Peyer's patch (tissue), 4 donors: ENCODE data around the gene NAALADL1. TPM values are rescaled to one million over a fixed set of nuclear protein-coding genes. Genes with fewer than 3 reads are reported as not detected.
A peak's percentile ranks its signal among the peaks of the same experiment; 100 is the strongest.
"Not testable (repeated sequence)": the region's sequence is repeated elsewhere in the genome, so short reads cannot be mapped to it uniquely, and the experiment has no call there.

ENCODE experiments used
- DNase-seq, 3 donors: peaks; one replicate each; pipeline ENCODE4 v3.0.0-alpha.2; 2017 to 2019
- H3K27ac ChIP-seq, 4 donors: fragments of 200-600 bp; sonication (generic); one replicate each; pipeline ENCODE4 v1.5.1; 2016 to 2019
- H3K27me3 ChIP-seq, 2 donors: fragments of 200-600 bp; sonication (generic); one replicate each; pipeline ENCODE4 v1.5.1; 2019
- H3K36me3 ChIP-seq, 3 donors: fragments of 200-600 bp; sonication (generic); one replicate each; pipeline ENCODE4 v1.5.1; 2016 to 2019
- H3K4me1 ChIP-seq, 4 donors: fragments of 200-600 bp; sonication (generic); one replicate each; pipeline ENCODE4 v1.5.1; 2016 to 2019
- H3K4me3 ChIP-seq, 4 donors: fragments of 200-600 bp; sonication (generic); 1 replicate in 3 of 4; 2 replicates in 1 of 4; pipeline ENCODE4 v1.5.1; 2016 to 2019; ENCODE audit warnings: mild to moderate bottlenecking in 1 of 4
- H3K9me3 ChIP-seq, 4 donors: fragments of 200-600 bp; sonication (generic); one replicate each; pipeline ENCODE4 v1.5.1; 2016 to 2019; ENCODE audit warnings: mild to moderate bottlenecking in 1 of 4
- CTCF ChIP-seq, 6 experiments: fragments of 450-650 bp in 4 of 6; fragments of 200-600 bp in 2 of 6; sonication (generic) in 1 of 6; IDR thresholded peaks; one replicate each; pipeline ENCODE4 v1.5.1; 2017 to 2019; ENCODE audit warnings: antibody characterized with exemption in 6 of 6, mild to moderate bottlenecking in 3 of 6, moderate library complexity in 1 of 6
- POLR2A ChIP-seq, 2 donors: fragments of 450-650 bp; IDR thresholded peaks; one replicate each; pipeline ENCODE4 v1.5.1; 2017; ENCODE audit warnings: antibody characterized with exemption in 2 of 2, mild to moderate bottlenecking in 2 of 2, moderate library complexity in 2 of 2
- total RNA-seq, 4 donors: library from RNA; depleted of rRNA; stranded (reverse); fragments of >200 nt; gene quantifications; one replicate each; pipeline ENCODE4 v1.1.0, GENCODE V29; 2016

NAALADL1 gene
- total RNA-seq, 4 donors from 2014 or later = 40.4 to 1,241 (median 898) TPM

- Histone ChIP-seq H3K27me3 (no peaks in the 10 kb centered on the region), H3K36me3 (peaks cover 0 to 12% (median 0%) of the 10 kb centered on the region in 3 donors), H3K27ac (peak within 1 kb of the TSS; percentile 78 to 94 (median 88)), H3K4me1 (peaks cover 0 to 18% (median 4%) of the 10 kb centered on the region in 4 donors), H3K4me3 (peak within 1 kb of the TSS; percentile 46 to 67 (median 58)), H3K9me3 (no peaks in the 10 kb centered on the region)
- DNase-seq = peak; percentile 94 to 97 (median 95)
- peak; percentile 55 to 92 (median 78) for TF ChIP-seq CTCF (IDR thresholded peaks at IDR 0.05)
- peak; percentile 66 to 78 for TF ChIP-seq POLR2A (IDR thresholded peaks at IDR 0.05)
Observed at GRCh38 chr11:65027213-65028067, 30.9 kb downstream of the NAALADL1 start, which contains the start of gene SNX15. TSS of gene SNX15 (plus strand) at chr11:65027439. CDS start at chr11:65027538, 99 bp downstream.

GRCh38 chr11:65026810-65027209 is 31.5 kb downstream of the NAALADL1 start:
- peak overlapping the region; percentile 46 to 67 (median 58) for H3K4me3 ChIP-seq
- H3K27ac ChIP-seq = peak overlapping the region; percentile 78 to 94 (median 88)
- peaks cover 0 to 18% (median 4%) of the 10 kb centered on the region in 4 donors for H3K4me1 ChIP-seq
- H3K27me3 ChIP-seq = no peaks in the 10 kb centered on the region
- peaks cover 0 to 6% (median 0%) of the 10 kb centered on the region in 3 donors for H3K36me3 ChIP-seq
- DNase-seq = no peak
- TF ChIP-seq POLR2A (IDR thresholded peaks at IDR 0.05) (no peak), CTCF (IDR thresholded peaks at IDR 0.05) (no peak)
- H3K9me3 ChIP-seq = no peaks in the 10 kb centered on the region

- H3K27ac ChIP-seq, H3K4me1 ChIP-seq, H3K4me3 ChIP-seq, DNase-seq, H3K27me3 ChIP-seq, H3K9me3 ChIP-seq: not testable (repeated sequence)
- H3K36me3 ChIP-seq = peaks cover 0 to 15% (median 0%) of the 10 kb centered on the region in 3 donors
Observed at GRCh38 chr11:65023502-65023901, 34.9 kb downstream of the NAALADL1 start.

- Histone ChIP-seq H3K27me3 (no peaks in the 10 kb centered on the region), H3K4me3 (no peak overlapping the region), H3K9me3 (no peaks in the 10 kb centered on the region), H3K36me3 (peaks cover 0 to 24% (median 0%) of the 10 kb centered on the region in 3 donors), H3K4me1 (peaks cover 0 to 3% (median 0%) of the 10 kb centered on the region in 4 donors), H3K27ac (no peak overlapping the region)
- DNase-seq = no peak
- TF ChIP-seq POLR2A (IDR thresholded peaks at IDR 0.05) (no peak), CTCF (IDR thresholded peaks at IDR 0.05) (no peak)
Observed at GRCh38 chr11:65021509-65021908, 36.8 kb downstream of the NAALADL1 start.

- Histone ChIP-seq H3K36me3 (peaks cover 0 to 24% (median 0%) of the 10 kb centered on the region in 3 donors), H3K27ac (no peak overlapping the region), H3K4me1 (peaks cover 0 to 4% (median 0%) of the 10 kb centered on the region in 4 donors), H3K4me3 (no peak overlapping the region), H3K9me3 (no peaks in the 10 kb centered on the region), H3K27me3 (no peaks in the 10 kb centered on the region)
- DNase-seq = no peak
- no peak for TF ChIP-seq CTCF (IDR thresholded peaks at IDR 0.05)
- TF ChIP-seq POLR2A (IDR thresholded peaks at IDR 0.05) = no peak
Observed at GRCh38 chr11:65021003-65021402, 37.4 kb downstream of the NAALADL1 start.

- Histone ChIP-seq H3K4me1 (peaks cover 0 to 12% (median 5%) of the 10 kb centered on the region in 4 donors), H3K9me3 (no peaks in the 10 kb centered on the region), H3K27me3 (no peaks in the 10 kb centered on the region), H3K27ac (no peak overlapping the region), H3K4me3 (no peak overlapping the region), H3K36me3 (peaks cover 0 to 24% (median 0%) of the 10 kb centered on the region in 3 donors)
- no peak for DNase-seq
- TF ChIP-seq CTCF (IDR thresholded peaks at IDR 0.05) = no peak
- TF ChIP-seq POLR2A (IDR thresholded peaks at IDR 0.05) = no peak
Observed at GRCh38 chr11:65019824-65020223, 38.5 kb downstream of the NAALADL1 start.
